HT-29 (cell line): ENCODE data around the gene ATP2C1. TPM values are rescaled to one million over a fixed set of nuclear protein-coding genes. Genes with fewer than 3 reads are reported as not detected.
"Not testable (repeated sequence)": the region's sequence is repeated elsewhere in the genome, so short reads cannot be mapped to it uniquely, and the experiment has no call there.

Source experiments
- DNase-seq: peaks from one replicate; pipeline ENCODE4 v3.0.0-alpha.2; 2015; ENCODE audit warnings: low spot score
- small RNA-seq: library from RNA; depleted of rRNA; stranded (forward); fragments of <200 nt; gene quantifications from one replicate; pipeline ENCODE3, GENCODE V24; 2014
- total RNA-seq: library from RNA; depleted of rRNA; stranded (reverse); fragments of >200 nt; shearing (Covaris generic); gene quantifications from 2 replicates; pipeline ENCODE4 v1.2.3, GENCODE V29; 2014; rRNA removed

Gene ATP2C1
- total RNA-seq, 1 experiment from 2014 or later, result 29.3 TPM

DNA sequence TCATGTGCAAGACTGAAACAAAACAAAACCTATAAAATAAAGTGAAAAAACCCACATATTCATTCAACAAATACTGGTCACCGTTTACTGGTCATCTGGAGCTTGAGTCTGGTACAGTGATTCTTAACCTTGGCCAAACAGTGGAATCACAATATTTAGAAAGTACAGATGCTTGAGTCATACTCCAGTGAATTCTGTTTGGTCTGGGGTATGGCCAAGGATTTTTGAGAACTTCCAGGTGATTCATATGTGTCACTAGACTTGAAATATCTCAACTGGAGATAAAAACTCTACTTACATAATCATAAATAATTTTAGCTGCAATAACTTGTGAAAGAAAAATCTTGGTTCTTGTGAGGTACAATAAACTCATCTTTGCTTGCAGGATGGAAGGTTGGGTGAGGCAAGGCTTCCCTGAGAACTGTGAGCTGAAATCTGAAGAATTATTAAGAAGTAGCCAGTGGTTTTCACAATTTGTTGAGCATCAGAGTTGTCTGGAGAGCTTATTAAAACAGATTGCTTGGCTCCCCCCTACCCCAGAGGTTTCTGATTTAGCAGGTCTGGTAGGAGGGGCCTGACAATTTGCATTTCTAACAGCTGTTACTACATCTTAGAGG, 142.4 kb downstream of the ATP2C1 start:
- no peak for DNase-seq

DNA sequence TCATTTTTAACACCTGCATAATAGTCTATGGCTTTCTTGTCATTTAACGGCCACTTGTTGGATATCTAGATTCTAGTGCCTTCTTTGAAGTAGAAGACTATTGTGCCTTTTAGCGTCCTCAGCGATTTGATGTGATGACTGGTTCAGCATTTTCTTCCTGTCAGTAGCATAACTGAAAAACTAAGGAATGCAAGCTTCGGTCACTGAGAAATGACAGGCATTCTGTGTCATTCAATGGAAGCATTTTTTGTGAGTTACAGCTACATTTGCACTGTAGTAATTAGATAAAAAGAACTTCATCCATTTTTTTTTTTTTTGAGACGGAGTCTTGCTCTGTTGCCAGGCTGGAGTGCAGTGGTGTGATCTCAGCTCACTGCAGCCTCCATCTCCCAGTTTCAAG, 143.1 kb downstream of the ATP2C1 start:
- no peak for DNase-seq

DNA sequence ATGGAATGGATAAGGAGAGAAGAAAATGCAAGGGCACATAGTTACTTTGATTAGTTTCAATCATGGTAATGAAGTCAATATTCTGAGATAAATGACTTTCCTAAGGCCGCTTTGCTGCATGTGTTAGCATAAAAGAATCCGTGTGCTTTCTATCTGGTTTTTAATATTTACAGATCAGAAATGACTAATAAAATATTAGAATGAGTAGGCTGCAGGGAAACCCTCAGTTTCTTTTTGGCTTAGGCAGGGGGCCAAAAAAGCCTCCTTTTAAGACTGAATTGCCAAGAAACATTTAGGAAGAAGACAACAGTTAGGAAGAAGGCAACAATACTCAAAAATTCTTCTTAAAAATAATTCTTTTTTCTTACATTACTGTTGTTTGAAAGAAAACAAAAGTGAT, 144.4 kb downstream of the ATP2C1 start:
- DNase-seq, result no peak

DNA sequence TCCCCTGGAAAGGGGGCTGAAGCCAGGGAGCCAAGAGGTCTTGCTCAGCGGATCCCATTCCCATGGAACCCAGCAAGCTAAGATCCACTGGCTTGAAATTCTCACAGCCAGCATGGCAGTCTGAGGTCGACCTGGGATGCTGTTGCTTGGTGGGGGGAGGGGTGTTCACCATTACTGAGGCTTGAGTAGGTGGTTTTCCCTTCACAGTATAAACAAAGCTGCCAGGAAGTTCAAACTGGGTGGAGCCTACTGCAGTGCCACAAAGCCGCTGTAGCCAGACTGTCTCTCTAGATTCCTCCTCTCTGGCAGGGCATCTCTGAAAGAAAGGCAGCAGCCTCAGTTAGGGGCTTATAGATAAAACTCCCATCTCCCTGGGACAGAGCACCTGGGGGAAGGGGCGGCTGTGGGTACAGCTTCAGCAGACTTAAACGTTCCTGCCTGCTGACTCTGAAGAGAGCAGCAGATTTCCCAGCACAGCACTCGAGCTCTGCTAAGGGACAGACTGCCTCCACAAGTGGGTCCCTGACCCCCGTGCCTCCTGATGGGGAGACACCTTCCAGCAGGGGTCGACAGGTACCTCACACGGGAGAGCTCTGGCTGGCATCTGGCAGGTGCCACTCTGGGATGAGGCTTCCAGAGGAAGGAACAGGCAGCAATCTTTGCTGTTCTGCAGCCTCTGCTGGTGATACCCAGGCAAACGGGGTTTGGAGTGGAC, 148.5 kb downstream of the ATP2C1 start:
- DNase-seq, result not testable (repeated sequence)

DNA sequence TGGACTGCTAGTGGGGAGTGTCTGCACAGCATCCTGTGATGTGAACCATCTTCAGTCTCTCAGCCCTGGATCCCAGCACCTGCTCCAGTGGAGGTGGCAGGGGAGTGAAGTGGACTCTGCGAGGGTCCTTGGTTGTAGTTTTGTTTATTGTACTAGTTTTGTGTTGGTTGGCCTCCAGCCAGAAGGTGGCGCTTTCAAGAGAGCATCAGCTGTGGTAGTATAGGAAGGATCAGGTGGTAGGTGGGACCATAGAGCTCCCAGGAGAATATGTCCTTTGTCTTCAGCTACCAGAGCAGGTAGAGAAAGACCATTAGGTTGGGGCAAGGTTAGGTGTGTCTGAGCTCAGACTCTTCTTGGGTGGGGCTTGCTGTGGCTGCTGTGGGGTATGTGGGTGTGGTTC, 153.7 kb downstream of the ATP2C1 start:
- DNase-seq, result peak; percentile 25

DNA sequence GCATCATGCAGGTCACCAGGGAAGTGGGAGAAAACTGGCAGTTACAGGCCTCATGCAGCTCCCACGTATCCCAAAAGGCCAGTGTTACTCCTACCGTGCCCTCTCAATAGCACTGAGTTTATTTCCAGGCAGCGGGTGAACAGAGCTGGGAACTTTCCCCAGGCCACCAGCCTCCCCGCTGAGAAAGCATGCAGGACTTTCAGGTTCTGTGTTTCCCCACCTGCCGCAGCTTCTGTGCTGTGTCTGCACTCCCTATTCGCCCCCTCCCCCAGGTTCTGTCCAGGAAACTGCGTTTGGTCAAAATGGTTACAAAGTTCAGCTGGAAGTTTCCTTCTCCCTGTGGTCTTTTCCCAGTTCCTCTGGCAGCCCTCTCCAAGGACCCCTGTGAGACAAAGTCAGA, 154.1 kb downstream of the ATP2C1 start:
- DNase-seq, result no peak

DNA sequence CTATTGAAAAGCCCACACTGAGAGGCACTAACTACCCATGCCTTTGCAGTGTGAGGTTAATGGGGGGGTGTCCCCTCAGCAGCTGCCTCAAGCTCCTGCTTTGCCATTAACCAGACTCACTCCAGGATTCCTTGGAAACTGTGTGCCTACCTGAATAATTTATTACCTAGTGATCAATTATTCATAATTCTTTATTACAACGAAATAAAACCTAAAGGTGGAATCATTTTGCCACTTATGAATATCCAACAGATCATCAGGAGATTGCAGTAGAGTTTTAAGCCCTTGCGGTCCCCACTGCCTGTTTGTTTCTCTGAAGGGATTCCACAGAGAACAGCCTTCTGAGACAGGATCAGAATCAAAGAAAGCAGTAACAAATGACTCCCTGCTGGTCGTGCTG, 156.1 kb downstream of the ATP2C1 start:
- no peak for DNase-seq

DNA sequence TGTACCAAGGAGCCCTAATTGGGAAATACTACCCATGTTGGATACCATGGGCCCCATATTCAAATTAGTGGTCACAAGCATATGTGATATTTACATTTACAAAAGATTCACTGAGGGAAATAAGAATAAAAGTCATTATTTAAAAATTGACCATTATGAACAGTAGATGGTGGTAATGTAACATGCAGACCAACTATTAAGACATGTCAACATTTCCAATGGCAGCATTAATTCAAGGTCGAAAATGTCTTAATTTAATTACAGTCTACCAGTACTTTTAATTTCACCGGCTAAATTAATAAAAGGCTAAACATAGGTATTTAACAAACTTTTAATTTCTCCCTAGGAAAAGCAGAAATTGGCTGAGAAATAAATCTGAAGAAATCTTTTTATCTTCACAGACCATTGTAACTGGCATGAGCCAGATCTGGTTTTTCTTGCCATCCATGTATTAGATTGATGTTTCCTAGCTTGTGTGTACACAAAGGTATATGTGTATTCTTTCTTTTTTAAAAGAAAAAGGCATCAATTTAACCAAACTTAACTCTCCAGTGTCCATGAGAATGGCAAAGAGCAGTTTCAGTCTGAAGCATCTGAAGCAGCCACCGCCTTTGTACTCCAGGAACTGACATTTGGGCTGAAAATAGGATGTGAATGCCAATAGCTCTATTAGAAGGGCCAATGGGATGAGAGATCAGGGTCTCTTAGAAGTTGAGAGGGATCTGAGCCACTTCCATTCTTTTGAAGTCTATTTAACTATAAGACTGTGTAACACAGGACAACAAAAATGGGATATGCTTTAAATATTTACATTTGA, 159.4 kb downstream of the ATP2C1 start:
- DNase-seq, result peak; percentile 13

Small RNA genes lying within 50 kb of the gene (small RNA-seq; reads per million reads assigned to genes)
- not detected for gene RF00019

Other genes starting within 250 kb of the ATP2C1 start
- 28.7 and 37.4 TPM in 2 replicates for gene PIK3R4, start 147.3 kb upstream of the ATP2C1 start, total RNA-seq
- gene ASTE1, start 132.7 kb downstream of the ATP2C1 start, total RNA-seq, result 4.5 and 6.5 TPM in 2 replicates
- 1.9 and 4.8 TPM in 2 replicates for gene NEK11, start 132.8 kb downstream of the ATP2C1 start, total RNA-seq